IPS DF 4.7 (cell line): ENCODE data around the gene ARHGEF2.

Source experiments
- DNase-seq: peaks from one replicate; pipeline ENCODE4 v3.0.0-alpha.2; 2013; ENCODE audit warnings: low spot score; ENCODE audit errors: extremely low read depth

The ARHGEF2 gene

GRCh38 chr1:155971910-155972809, 6.2 kb downstream of the ARHGEF2 start:
- DNase-seq, result no peak

GRCh38 chr1:155970531-155971167, 7.7 kb downstream of the ARHGEF2 start:
- no peak for DNase-seq

- no peak for DNase-seq
These were observed 9.0 kb downstream of the ARHGEF2 start for GRCh38 chr1:155969377-155969791.

GRCh38 chr1:155968670-155969069, 9.7 kb downstream of the ARHGEF2 start:
- DNase-seq, result no peak

- no peak for DNase-seq
These were observed 10.3 kb downstream of the ARHGEF2 start for GRCh38 chr1:155968051-155968400.

GRCh38 chr1:155967341-155968050, 10.9 kb downstream of the ARHGEF2 start:
- no peak for DNase-seq

GRCh38 chr1:155966750-155967149, 11.6 kb downstream of the ARHGEF2 start:
- no peak for DNase-seq

GRCh38 chr1:155966135-155966534, 12.2 kb downstream of the ARHGEF2 start:
- DNase-seq, result no peak

- no peak for DNase-seq
These were observed 14.2 kb downstream of the ARHGEF2 start for GRCh38 chr1:155964193-155964592.

GRCh38 chr1:155962599-155963211, 15.6 kb downstream of the ARHGEF2 start:
- DNase-seq, result no peak

- DNase-seq, result no peak
These were observed 16.4 kb downstream of the ARHGEF2 start for GRCh38 chr1:155961937-155962336.

GRCh38 chr1:155960081-155960745, 18.1 kb downstream of the ARHGEF2 start:
- DNase-seq, result no peak

GRCh38 chr1:155957411-155957915, 20.9 kb downstream of the ARHGEF2 start:
- DNase-seq, result no peak

- no peak for DNase-seq
These were observed 23.7 kb downstream of the ARHGEF2 start for GRCh38 chr1:155954645-155955044.

- no peak for DNase-seq
These were observed 25.8 kb downstream of the ARHGEF2 start for GRCh38 chr1:155952505-155952890.

GRCh38 chr1:155951753-155952504, 26.4 kb downstream of the ARHGEF2 start:
- DNase-seq, result no peak

- no peak for DNase-seq
These were observed 27.5 kb downstream of the ARHGEF2 start for GRCh38 chr1:155950829-155951228.

- no peak for DNase-seq
These were observed 30.6 kb downstream of the ARHGEF2 start for GRCh38 chr1:155947741-155948140.

- no peak for DNase-seq
These were observed 31.1 kb downstream of the ARHGEF2 start for GRCh38 chr1:155947292-155947691.

GRCh38 chr1:155946633-155947219, 31.6 kb downstream of the ARHGEF2 start:
- no peak for DNase-seq
